Adipocyte (in vitro differentiated cells): ENCODE results near the gene LAD1.

Experiments used
- DNase-seq: peaks from one replicate; pipeline ENCODE4 v3.0.0-alpha.2; 2015; ENCODE audit warnings: low read depth
- H3K27me3 ChIP-seq: replicated peaks from 2 replicates; pipeline ENCODE4 v1.7.0; 2013; ENCODE audit warnings: mild to moderate bottlenecking, low read length, moderate library complexity; ENCODE audit not compliant: control insufficient read depth, insufficient read depth
- H3K36me3 ChIP-seq: 2 replicates; pipeline ENCODE4 v1.7.0; 2013; ENCODE audit warnings: low read length, mild to moderate bottlenecking, moderate library complexity; ENCODE audit not compliant: control insufficient read depth, insufficient read depth, severe bottlenecking
- H3K4me1 ChIP-seq: 2 replicates; pipeline ENCODE4 v1.7.0; 2013; ENCODE audit warnings: mild to moderate bottlenecking, low read length, moderate library complexity; ENCODE audit not compliant: control insufficient read depth, insufficient read depth
- H3K4me3 ChIP-seq: 2 replicates; pipeline ENCODE4 v1.7.0; 2013; ENCODE audit warnings: mild to moderate bottlenecking, low read length, moderate library complexity
- H3K9ac ChIP-seq: 2 replicates; pipeline ENCODE4 v1.7.0; 2013; ENCODE audit warnings: mild to moderate bottlenecking, low read length, moderate library complexity
- H3K9me3 ChIP-seq: 2 replicates; pipeline ENCODE4 v1.7.0; 2013; ENCODE audit warnings: mild to moderate bottlenecking, low read length, moderate library complexity; ENCODE audit not compliant: control insufficient read depth

LAD1 gene

GRCh38 chr1:201400852-201401230, 1.7 kb upstream of the LAD1 start:
- H3K27me3 ChIP-seq: peaks cover 65% of the 10 kb centered on the region
- DNase-seq: no peak

GRCh38 chr1:201400212-201400851, 1.2 kb upstream of the LAD1 start:
- Histone ChIP-seq H3K9me3 (no peaks in the 10 kb centered on the region), H3K36me3 (no peaks in the 10 kb centered on the region), H3K27me3 (peaks cover 65% of the 10 kb centered on the region), H3K4me1 (no peaks in the 10 kb centered on the region), H3K9ac (no peak overlapping the region), H3K4me3 (no peak overlapping the region)
- DNase-seq: no peak

More at GRCh38 chr1:201400852-201401230, 1.7 kb upstream of the LAD1 start:
- Histone ChIP-seq H3K4me3 (no peak overlapping the region), H3K9ac (no peak overlapping the region), H3K4me1 (no peaks in the 10 kb centered on the region), H3K36me3 (no peaks in the 10 kb centered on the region), H3K9me3 (no peaks in the 10 kb centered on the region)

GRCh38 chr1:201399352-201400126, 415 bp upstream of the LAD1 start:
- H3K9me3 ChIP-seq: no peaks in the 10 kb centered on the region
- H3K27me3 ChIP-seq: peaks cover 71% of the 10 kb centered on the region
- no peak overlapping the region for H3K4me3 ChIP-seq
- H3K9ac ChIP-seq: no peak overlapping the region
- no peaks in the 10 kb centered on the region for H3K36me3 ChIP-seq
- H3K4me1 ChIP-seq: no peaks in the 10 kb centered on the region
- DNase-seq: peak; percentile 22

- no peak for DNase-seq
- Histone ChIP-seq H3K9ac (no peak overlapping the region), H3K27me3 (peaks cover 60% of the 10 kb centered on the region), H3K4me3 (no peak overlapping the region), H3K9me3 (no peaks in the 10 kb centered on the region), H3K36me3 (no peaks in the 10 kb centered on the region), H3K4me1 (no peaks in the 10 kb centered on the region)
Measured at GRCh38 chr1:201397675-201398074, 1.4 kb downstream of the LAD1 start.

GRCh38 chr1:201396861-201397464, 2.2 kb downstream of the LAD1 start:
- Histone ChIP-seq H3K27me3 (peaks cover 61% of the 10 kb centered on the region), H3K4me3 (no peak overlapping the region), H3K36me3 (no peaks in the 10 kb centered on the region), H3K4me1 (no peaks in the 10 kb centered on the region), H3K9me3 (no peaks in the 10 kb centered on the region), H3K9ac (no peak overlapping the region)
- DNase-seq: no peak

GRCh38 chr1:201395936-201396335, 3.2 kb downstream of the LAD1 start:
- no peak for DNase-seq

GRCh38 chr1:201394591-201394990, 4.5 kb downstream of the LAD1 start:
- Histone ChIP-seq H3K4me3 (no peak overlapping the region), H3K36me3 (no peaks in the 10 kb centered on the region), H3K4me1 (no peaks in the 10 kb centered on the region), H3K9me3 (no peaks in the 10 kb centered on the region), H3K9ac (no peak overlapping the region), H3K27me3 (peaks cover 47% of the 10 kb centered on the region)
- no peak for DNase-seq

More at GRCh38 chr1:201395936-201396335, 3.2 kb downstream of the LAD1 start:
- no peak overlapping the region for H3K9ac ChIP-seq
- H3K9me3 ChIP-seq: no peaks in the 10 kb centered on the region
- H3K4me3 ChIP-seq: no peak overlapping the region
- H3K36me3 ChIP-seq: no peaks in the 10 kb centered on the region
- peaks cover 60% of the 10 kb centered on the region for H3K27me3 ChIP-seq
- no peaks in the 10 kb centered on the region for H3K4me1 ChIP-seq

- H3K4me1 ChIP-seq: no peaks in the 10 kb centered on the region
- no peak overlapping the region for H3K4me3 ChIP-seq
- H3K36me3 ChIP-seq: no peaks in the 10 kb centered on the region
- H3K9ac ChIP-seq: no peak overlapping the region
- no peaks in the 10 kb centered on the region for H3K9me3 ChIP-seq
- no peak for DNase-seq
- H3K27me3 ChIP-seq: peaks cover 45% of the 10 kb centered on the region
Measured at GRCh38 chr1:201393076-201393475, 6.0 kb downstream of the LAD1 start.

GRCh38 chr1:201391651-201392511, 7.2 kb downstream of the LAD1 start:
- no peaks in the 10 kb centered on the region for H3K4me1 ChIP-seq
- no peaks in the 10 kb centered on the region for H3K9me3 ChIP-seq
- no peak for DNase-seq
- peaks cover 45% of the 10 kb centered on the region for H3K27me3 ChIP-seq
- no peak overlapping the region for H3K9ac ChIP-seq
- H3K4me3 ChIP-seq: no peak overlapping the region
- no peaks in the 10 kb centered on the region for H3K36me3 ChIP-seq

GRCh38 chr1:201391225-201391624, 7.9 kb downstream of the LAD1 start:
- no peak for DNase-seq
- no peak overlapping the region for H3K9ac ChIP-seq
- H3K27me3 ChIP-seq: peaks cover 48% of the 10 kb centered on the region
- no peaks in the 10 kb centered on the region for H3K36me3 ChIP-seq
- no peak overlapping the region for H3K4me3 ChIP-seq
- H3K4me1 ChIP-seq: no peaks in the 10 kb centered on the region
- H3K9me3 ChIP-seq: no peaks in the 10 kb centered on the region

- H3K9ac ChIP-seq: no peak overlapping the region
- no peaks in the 10 kb centered on the region for H3K9me3 ChIP-seq
- no peak overlapping the region for H3K4me3 ChIP-seq
- DNase-seq: no peak
- peaks cover 8% of the 10 kb centered on the region for H3K4me1 ChIP-seq
- H3K27me3 ChIP-seq: peaks cover 38% of the 10 kb centered on the region
- no peaks in the 10 kb centered on the region for H3K36me3 ChIP-seq
Measured at GRCh38 chr1:201389051-201389450, 10.1 kb downstream of the LAD1 start.
